ENCODE results near the gene NQO2.

DNA sequence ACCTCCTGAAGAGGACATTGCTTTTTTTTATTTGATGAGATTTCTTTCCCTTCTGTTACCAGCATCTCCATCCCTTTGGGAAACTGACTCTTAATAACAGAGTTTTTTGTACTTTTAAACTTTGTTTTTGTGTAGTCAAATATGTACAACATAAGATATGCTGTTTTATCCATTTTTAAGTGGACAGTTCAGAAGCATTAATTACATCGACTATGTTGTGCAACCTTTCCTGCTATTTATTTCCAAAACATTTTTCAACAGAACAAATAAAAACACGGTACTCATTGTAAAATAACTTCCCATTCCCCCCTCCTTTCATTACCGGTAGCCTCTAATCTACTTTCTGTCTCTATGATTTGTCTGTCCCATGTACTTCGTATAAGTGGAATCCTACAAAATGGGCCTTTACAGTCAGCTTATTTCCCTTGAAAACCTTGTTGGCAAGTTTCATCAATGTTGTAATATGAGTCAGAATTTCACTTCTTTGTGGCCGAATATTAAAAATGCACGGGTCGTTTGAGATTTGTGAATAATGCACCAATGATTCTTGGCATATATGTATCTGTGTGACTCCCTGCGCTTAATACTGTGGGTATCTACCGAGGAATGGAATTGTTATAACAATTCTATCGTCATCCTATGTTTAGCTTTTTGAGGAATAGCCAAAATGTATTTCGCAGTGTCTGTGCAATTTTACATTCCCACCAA is 57.5 kb downstream of the NQO2 start:
- TF ChIP-seq CTCF (conservative IDR thresholded peaks at IDR 0.05) (no peak), ZFX (IDR thresholded peaks at IDR 0.05) (no peak)

Data from C4-2B (cell line).